Measurements from ENCODE around the gene SUCLG1.
A peak's percentile ranks its signal among the peaks of the same experiment; 100 is the strongest.

SUCLG1 gene

GRCh38 chr2:84441505-84441904, 17.6 kb downstream of the SUCLG1 start:
- TF ChIP-seq CTCF (IDR thresholded peaks at IDR 0.05; ENCODE audit: insufficient read depth, low read length, missing control alignments) = no peak
- ChIA-PET POLR2A (no interaction called here), CTCF (interaction anchor here (1.1 kb wide), 1 partner anchor 16 kb away, joined by 3 read pairs; no protein-coding TSS in a partner anchor)
- no peak overlapping the region for H3K4me3 ChIP-seq (ENCODE audit: low read depth, low read length)
- DNase-seq (ENCODE audit: low read depth, low spot score) = no peak

DNA sequence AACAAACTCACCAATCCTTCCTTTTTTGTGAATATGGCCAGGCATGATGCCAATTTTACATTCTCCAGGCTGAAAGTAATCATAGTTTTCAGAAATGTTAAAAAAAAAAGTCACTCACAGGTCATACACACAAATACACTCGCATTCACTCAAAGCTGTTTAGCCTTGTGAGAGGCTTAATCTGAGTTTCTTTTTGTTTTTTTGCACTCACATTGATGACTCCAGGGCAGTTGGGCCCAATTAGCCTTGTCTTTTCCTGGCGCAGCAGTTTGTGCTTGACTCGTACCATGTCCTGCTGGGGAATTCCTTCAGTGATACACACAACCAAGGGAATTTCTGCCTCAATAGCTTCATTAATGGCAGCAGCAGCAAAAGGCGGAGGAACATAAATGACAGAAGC, 18.0 kb downstream of the SUCLG1 start:
- no peak for TF ChIP-seq CTCF (IDR thresholded peaks at IDR 0.05; ENCODE audit: insufficient read depth, low read length, missing control alignments)
- ChIA-PET POLR2A (no interaction called here), CTCF (no interaction called here)

DNA sequence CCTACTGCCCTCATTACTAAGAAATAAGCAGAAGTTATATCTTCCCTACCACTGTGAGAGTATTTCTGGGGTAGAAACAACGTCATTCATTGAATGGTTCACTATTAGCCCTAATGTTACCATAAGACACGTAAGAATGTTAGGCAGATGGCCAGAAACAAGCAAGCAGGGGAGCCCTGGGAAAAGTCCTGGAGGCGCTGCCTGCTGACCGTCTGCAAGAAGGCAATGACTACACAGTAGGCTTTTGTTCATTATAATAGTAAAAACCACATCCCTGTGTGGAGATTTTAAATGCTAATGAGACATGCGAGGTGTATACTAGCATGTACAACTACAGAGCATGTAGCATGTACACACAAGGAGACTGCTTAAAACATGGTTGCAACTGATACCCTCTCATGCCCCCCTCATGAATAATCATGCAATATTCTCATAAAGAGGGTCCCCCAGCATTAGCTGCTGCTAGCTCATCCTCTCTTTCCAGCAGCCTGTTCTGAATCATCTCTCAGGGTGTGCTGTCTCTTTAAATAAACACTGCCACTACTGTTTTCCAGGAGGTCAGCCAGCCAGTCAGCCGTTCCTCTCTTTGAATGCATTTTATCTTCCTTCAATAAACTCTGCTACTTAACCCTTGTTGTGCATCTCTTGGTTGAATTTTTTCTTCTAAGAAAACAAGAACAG, 23.6 kb downstream of the SUCLG1 start:
- ChIA-PET CTCF (no interaction called here), POLR2A (no interaction called here)
- no peak for TF ChIP-seq CTCF (IDR thresholded peaks at IDR 0.05; ENCODE audit: insufficient read depth, low read length, missing control alignments)
- no peak for DNase-seq (ENCODE audit: low read depth, low spot score)
- no peak overlapping the region for H3K4me3 ChIP-seq (ENCODE audit: low read depth, low read length)

More for the DNA sequence above, 18.0 kb downstream of the SUCLG1 start:
- no peak for DNase-seq (ENCODE audit: low read depth, low spot score)
- no peak overlapping the region for H3K4me3 ChIP-seq (ENCODE audit: low read depth, low read length)

- TF ChIP-seq CTCF (IDR thresholded peaks at IDR 0.05; ENCODE audit: insufficient read depth, low read length, missing control alignments) = no peak
- ChIA-PET POLR2A (no interaction called here), CTCF (no interaction called here)
- H3K4me3 ChIP-seq (ENCODE audit: low read depth, low read length) = no peak overlapping the region
- DNase-seq (ENCODE audit: low read depth, low spot score) = no peak
Observed at GRCh38 chr2:84429328-84429727, 29.8 kb downstream of the SUCLG1 start.

DNA sequence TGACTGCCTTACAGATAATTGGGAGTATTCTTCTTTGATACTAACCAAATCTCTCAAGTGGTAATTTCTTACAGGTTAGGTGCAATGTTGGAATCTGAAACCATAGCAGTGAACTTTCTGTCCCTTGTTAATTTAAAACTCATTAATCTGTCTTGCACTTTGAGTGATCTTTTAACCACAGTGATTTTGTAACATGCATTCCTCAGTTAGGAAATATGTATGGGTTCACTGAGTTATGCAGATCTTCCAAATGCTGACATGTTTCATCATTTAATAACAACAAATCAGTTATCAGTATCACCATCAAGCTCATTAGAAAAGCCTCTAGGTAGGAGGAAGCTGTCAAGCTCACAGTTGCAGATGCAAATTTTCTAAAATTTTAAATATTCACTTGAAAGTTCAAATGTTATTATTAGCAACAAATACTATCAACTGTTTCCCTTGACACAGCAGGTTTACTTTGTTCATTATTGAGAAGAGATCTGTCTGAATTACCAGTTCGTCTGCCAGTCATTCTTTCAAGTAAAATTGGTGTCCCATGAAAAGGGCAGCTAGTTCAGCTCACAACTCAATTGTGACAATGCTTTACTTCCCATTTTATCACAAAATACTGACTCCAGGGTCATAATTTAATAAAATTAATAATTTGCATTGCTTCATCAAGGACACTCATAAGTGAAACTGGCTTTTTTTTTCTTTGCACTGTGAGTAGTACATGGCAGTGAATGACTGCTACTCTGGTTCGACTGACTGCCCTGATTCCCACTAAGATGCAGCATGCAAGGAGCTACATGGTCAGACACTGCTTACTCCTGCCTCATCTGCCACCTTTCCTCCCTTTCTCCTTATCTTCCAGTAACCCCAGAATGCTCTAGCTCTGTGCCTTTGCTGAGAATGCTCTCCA, 31.6 kb downstream of the SUCLG1 start:
- CTCF ChIA-PET = interaction anchor here (0.9 to 1.3 kb wide), 2 partner anchors 113 to 115 kb away, joined by 3 to 5 read pairs; no protein-coding TSS in a partner anchor
- no peak overlapping the region for H3K4me3 ChIP-seq (ENCODE audit: low read depth, low read length)
- POLR2A ChIA-PET = no interaction called here
- DNase-seq (ENCODE audit: low read depth, low spot score) = peak; percentile 19
- TF ChIP-seq CTCF (IDR thresholded peaks at IDR 0.05; ENCODE audit: insufficient read depth, low read length, missing control alignments) = no peak

- ChIA-PET POLR2A (no interaction called here), CTCF (interaction anchor here (0.9 to 5.6 kb wide), 6 partner anchors 9 to 403 kb away, joined by 3 to 45 read pairs (median 4); no protein-coding TSS in a partner anchor)
- no peak for DNase-seq (ENCODE audit: low read depth, low spot score)
- TF ChIP-seq CTCF (IDR thresholded peaks at IDR 0.05; ENCODE audit: insufficient read depth, low read length, missing control alignments) = no peak
- H3K4me3 ChIP-seq (ENCODE audit: low read depth, low read length) = no peak overlapping the region
Observed at GRCh38 chr2:84425310-84425709, 33.8 kb downstream of the SUCLG1 start.

Data from AG04449 (cell line).